ENCODE data around the gene WFIKKN1. TPM values are rescaled to one million over a fixed set of nuclear protein-coding genes. Genes with fewer than 3 reads are reported as not detected.

The WFIKKN1 gene
- total and polyA plus RNA-seq, 2 donors (not counting 1 experiment from before 2014, with no cell fraction given) = 0.64 to 0.84 TPM

- H3K9me3 Mint-ChIP-seq (ENCODE audit: insufficient read depth) = no peaks in the 10 kb centered on the region
- 12% methylated on average over 50 of the region's 50 CpGs for WGBS (ENCODE audit: insufficient coverage)
- POLR2A ChIA-PET = no interaction called here
- H3K4me2 ChIP-seq (replicated peaks; ENCODE audit: low read depth, low read length, poor library complexity, severe bottlenecking) = peak overlapping the region; percentile 99
- peaks cover 15 to 25% of the 10 kb centered on the region in 2 donors for H3K4me1 ChIP-seq (ENCODE audit: control insufficient read depth in 2 of 2, insufficient read depth in 2 of 2, low read length in 2 of 2)
- CTCF ChIA-PET = interaction anchor here (2.4 kb wide), 1 partner anchor 13 kb away, joined by 7 read pairs; no protein-coding TSS in a partner anchor
- peaks cover 0 to 31% of the 10 kb centered on the region in 2 experiments for H3K36me3 ChIP-seq (replicated peaks in 1 of 2; ENCODE audit: control extremely low read depth in 1 of 2, control insufficient read depth in 1 of 2, extremely low read depth in 1 of 2, insufficient read depth in 2 of 2, low read length in 1 of 2)
- H4K20me1 ChIP-seq (ENCODE audit: control insufficient read depth, insufficient read depth, low read length, poor library complexity, severe bottlenecking) = peaks cover 31% of the 10 kb centered on the region
- H2AFZ ChIP-seq (ENCODE audit: insufficient read depth, low read depth, low read length, poor library complexity, severe bottlenecking) = peak overlapping the region; percentile 94
- H3K9me3 ChIP-seq (ENCODE audit: control extremely low read depth in 1 of 3, control insufficient read depth in 2 of 3, insufficient read depth in 1 of 3, low read length in 2 of 3) = no peaks in the 10 kb centered on the region
- no peak overlapping the region for H3K27ac Mint-ChIP-seq
- H3K4me3 Mint-ChIP-seq = peak overlapping the region; percentile 86
- no peak for TF ChIP-seq EZH2 (IDR thresholded peaks at IDR 0.05; ENCODE audit: borderline replicate concordance, insufficient read depth, low read depth, low read length, poor library complexity, severe bottlenecking)
- ATAC-seq (ENCODE audit: low read depth) = no peak
- intact Hi-C loops (cut with micrococcal nuclease) = loop anchor here (1.0 to 5.0 kb wide), 4 partner anchors 11 to 276 kb away; partner anchors contain the start of genes JMJD8 and METTL26
- no peaks in the 10 kb centered on the region for H3K27me3 Mint-ChIP-seq
- H3K4me3 ChIP-seq (ENCODE audit: control extremely low read depth in 1 of 5, extremely low read depth in 1 of 5, insufficient read depth in 1 of 5, low read depth in 2 of 5, low read length in 4 of 5) = peak overlapping the region; percentile 23 to 84 (median 73)
- peak overlapping the region in 1 of 2 donors; percentile 79 for H3K27ac ChIP-seq (ENCODE audit: low read length in 2 of 2)
- peaks cover 10% of the 10 kb centered on the region for H3K4me1 Mint-ChIP-seq
- H3K9ac ChIP-seq (ENCODE audit: low read length) = peak overlapping the region; percentile 91
- DNase-seq = no peak
- H3K27me3 ChIP-seq (replicated peaks in 1 of 4; ENCODE audit: control extremely low read depth in 1 of 4, control insufficient read depth in 3 of 4, insufficient read depth in 4 of 4, low read length in 3 of 4) = no peaks in the 10 kb centered on the region
- peaks cover 5% of the 10 kb centered on the region for H3K79me2 ChIP-seq (ENCODE audit: control insufficient read depth, insufficient read depth, low read length)
Observed at GRCh38 chr16:668519-669171, 37.9 kb downstream of the WFIKKN1 start.

DNA sequence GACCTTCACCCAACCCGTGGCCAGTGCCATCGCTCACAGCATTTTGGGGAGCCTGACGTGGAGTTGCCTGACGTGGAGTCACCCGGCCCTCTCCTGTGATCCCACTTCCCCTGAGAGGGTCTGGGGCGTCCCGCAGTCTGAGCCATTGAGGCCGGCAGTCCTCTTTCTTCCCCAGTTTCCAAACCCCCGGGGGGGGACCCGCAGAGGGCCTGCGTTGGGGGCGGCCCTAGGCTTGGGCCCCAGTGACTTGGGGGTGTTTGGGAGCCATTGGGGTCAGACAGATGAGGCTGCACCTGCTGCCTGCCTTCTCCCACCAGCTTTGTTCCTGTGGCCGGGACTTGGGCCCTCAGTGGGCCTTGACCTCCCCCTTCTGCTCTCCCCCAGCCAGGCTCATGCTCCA is 38.9 kb downstream of the WFIKKN1 start:
- no peak overlapping the region for H3K4me3 ChIP-seq (ENCODE audit: control extremely low read depth in 1 of 5, extremely low read depth in 1 of 5, insufficient read depth in 1 of 5, low read depth in 2 of 5, low read length in 4 of 5)
- no peaks in the 10 kb centered on the region for H3K9me3 ChIP-seq (ENCODE audit: control extremely low read depth in 1 of 3, control insufficient read depth in 2 of 3, insufficient read depth in 1 of 3, low read length in 2 of 3)
- H3K9ac ChIP-seq (ENCODE audit: low read length) = no peak overlapping the region
- no peak overlapping the region for H3K27ac ChIP-seq (ENCODE audit: low read length in 2 of 2)
- H3K36me3 ChIP-seq (replicated peaks in 1 of 2; ENCODE audit: control extremely low read depth in 1 of 2, control insufficient read depth in 1 of 2, extremely low read depth in 1 of 2, insufficient read depth in 2 of 2, low read length in 1 of 2) = peaks cover 0 to 31% of the 10 kb centered on the region in 2 experiments
- H3K27ac Mint-ChIP-seq = no peak overlapping the region
- H2AFZ ChIP-seq (ENCODE audit: insufficient read depth, low read depth, low read length, poor library complexity, severe bottlenecking) = no peak overlapping the region
- no peak for DNase-seq
- peaks cover 15 to 25% of the 10 kb centered on the region in 2 donors for H3K4me1 ChIP-seq (ENCODE audit: control insufficient read depth in 2 of 2, insufficient read depth in 2 of 2, low read length in 2 of 2)
- POLR2A ChIA-PET = no interaction called here
- intact Hi-C loops (cut with micrococcal nuclease) = loop anchor here (2.0 to 5.0 kb wide), 2 partner anchors 15 to 277 kb away; partner anchors contain the start of gene JMJD8
- H4K20me1 ChIP-seq (ENCODE audit: control insufficient read depth, insufficient read depth, low read length, poor library complexity, severe bottlenecking) = peaks cover 31% of the 10 kb centered on the region
- WGBS (ENCODE audit: insufficient coverage) = 98% methylated on average over 13 of the region's 13 CpGs
- no peak overlapping the region for H3K4me2 ChIP-seq (replicated peaks; ENCODE audit: low read depth, low read length, poor library complexity, severe bottlenecking)
- TF ChIP-seq, protein P1, sequence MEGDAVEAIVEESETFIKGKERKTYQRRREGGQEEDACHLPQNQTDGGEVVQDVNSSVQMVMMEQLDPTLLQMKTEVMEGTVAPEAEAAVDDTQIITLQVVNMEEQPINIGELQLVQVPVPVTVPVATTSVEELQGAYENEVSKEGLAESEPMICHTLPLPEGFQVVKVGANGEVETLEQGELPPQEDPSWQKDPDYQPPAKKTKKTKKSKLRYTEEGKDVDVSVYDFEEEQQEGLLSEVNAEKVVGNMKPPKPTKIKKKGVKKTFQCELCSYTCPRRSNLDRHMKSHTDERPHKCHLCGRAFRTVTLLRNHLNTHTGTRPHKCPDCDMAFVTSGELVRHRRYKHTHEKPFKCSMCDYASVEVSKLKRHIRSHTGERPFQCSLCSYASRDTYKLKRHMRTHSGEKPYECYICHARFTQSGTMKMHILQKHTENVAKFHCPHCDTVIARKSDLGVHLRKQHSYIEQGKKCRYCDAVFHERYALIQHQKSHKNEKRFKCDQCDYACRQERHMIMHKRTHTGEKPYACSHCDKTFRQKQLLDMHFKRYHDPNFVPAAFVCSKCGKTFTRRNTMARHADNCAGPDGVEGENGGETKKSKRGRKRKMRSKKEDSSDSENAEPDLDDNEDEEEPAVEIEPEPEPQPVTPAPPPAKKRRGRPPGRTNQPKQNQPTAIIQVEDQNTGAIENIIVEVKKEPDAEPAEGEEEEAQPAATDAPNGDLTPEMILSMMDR (IDR thresholded peaks at IDR 0.05) = no peak
- no peak for TF ChIP-seq EZH2 (IDR thresholded peaks at IDR 0.05; ENCODE audit: borderline replicate concordance, insufficient read depth, low read depth, low read length, poor library complexity, severe bottlenecking)
- CTCF ChIA-PET = no interaction called here
- H3K79me2 ChIP-seq (ENCODE audit: control insufficient read depth, insufficient read depth, low read length) = peaks cover 5% of the 10 kb centered on the region
- peak overlapping the region; percentile 86 for H3K4me3 Mint-ChIP-seq
- H3K27me3 Mint-ChIP-seq = no peaks in the 10 kb centered on the region
- peaks cover 0 to 2% (median under 1%) of the 10 kb centered on the region in 4 experiments for H3K27me3 ChIP-seq (replicated peaks in 1 of 4; ENCODE audit: control extremely low read depth in 1 of 4, control insufficient read depth in 3 of 4, insufficient read depth in 4 of 4, low read length in 3 of 4)
- peaks cover 10% of the 10 kb centered on the region for H3K4me1 Mint-ChIP-seq
- H3K9me3 Mint-ChIP-seq (ENCODE audit: insufficient read depth) = no peaks in the 10 kb centered on the region
- ATAC-seq (ENCODE audit: low read depth) = no peak

Measured in B cell (primary cell).